Spleen (tissue), 7 donors: ENCODE measurements around the gene ZNF652.

Experiments
- CTCF ChIP-seq, 11 experiments: fragments of 200-600 bp in 7 of 11; fragments of 450-650 bp in 4 of 11; sonication (generic) in 4 of 11; IDR thresholded peaks in 8 of 11; conservative IDR thresholded peaks in 3 of 11; 1 replicate in 7 of 11; 2 replicates in 4 of 11; pipeline versions ENCODE4 v1.4.0 to v1.8.0; 2016 to 2021; ENCODE audit warnings: antibody characterized with exemption in 11 of 11, inconsistent platforms in 4 of 11, mild to moderate bottlenecking in 1 of 11
- POLR2A ChIP-seq, 3 donors: fragments of 450-650 bp; IDR thresholded peaks; one replicate each; pipeline ENCODE4 v1.5.1; 2017; ENCODE audit warnings: antibody characterized with exemption in 3 of 3, mild to moderate bottlenecking in 1 of 3
- POLR2AphosphoS5 ChIP-seq, 3 donors: sonication (generic); formaldehyde crosslinking; IDR thresholded peaks; one replicate each; pipeline ENCODE4 v1.5.1; 2017; ENCODE audit warnings: antibody characterized with exemption in 3 of 3
- donor health status: DM: no; HTN: no; CAD: no; lungs with moderate emphysema.
- donor health status: DM: no; HTN: no; CAD: no.
- donor health status: DM: no; HTN: no; CAD: no.

- TF ChIP-seq POLR2A (IDR thresholded peaks at IDR 0.05) (no peak), CTCF (IDR thresholded peaks at IDR 0.05 in 8 of 11, conservative IDR thresholded peaks at IDR 0.05 in 3 of 11) (no peak), POLR2AphosphoS5 (IDR thresholded peaks at IDR 0.05) (no peak)
Observed at GRCh38 chr17:49407086-49407485, 45.0 kb upstream of the ZNF652 start.
